Measurements from ENCODE around the gene UTP3. TPM values are rescaled to one million over a fixed set of nuclear protein-coding genes. Genes with fewer than 3 reads are reported as not detected.
A peak's percentile ranks its signal among the peaks of the same experiment; 100 is the strongest.
"Not testable (repeated sequence)": the region's sequence is repeated elsewhere in the genome, so short reads cannot be mapped to it uniquely, and the experiment has no call there.

UTP3 gene
- total and polyA plus RNA-seq, 2 donors (not counting 1 experiment from before 2014, with no cell fraction given): 17.8 to 20.4 TPM

GRCh38 chr4:70728091-70728490 lies 39.8 kb downstream of the UTP3 start:
- TF ChIP-seq CTCF (conservative IDR thresholded peaks at IDR 0.05 in 1 of 2, IDR thresholded peaks at IDR 0.05 in 1 of 2; ENCODE audit: low read depth in 1 of 2, low read length in 2 of 2) (no peak), EZH2 (IDR thresholded peaks at IDR 0.05; ENCODE audit: low read length, missing control alignments) (no peak)
- DNase-seq (ENCODE audit: low read depth in 2 of 2): peak in 1 of 2 donors; percentile 44
- Histone ChIP-seq H3K9me3 (ENCODE audit: control insufficient read depth, insufficient read depth, low read depth, low read length) (no peaks in the 10 kb centered on the region), H3K79me2 (ENCODE audit: control insufficient read depth, insufficient read depth, low read length) (peaks cover 37% of the 10 kb centered on the region), H3K4me3 (replicated peaks in 1 of 4; ENCODE audit: control extremely low read depth in 1 of 4, insufficient read depth in 1 of 4, low read depth in 3 of 4, low read length in 4 of 4) (no peak overlapping the region), H3K27ac (ENCODE audit: insufficient read depth, low read length) (no peak overlapping the region), H4K20me1 (ENCODE audit: control insufficient read depth, extremely low read depth, insufficient read depth, low read length) (no peaks in the 10 kb centered on the region), H3K36me3 (ENCODE audit: control insufficient read depth, insufficient read depth, low read length) (peaks cover 2% of the 10 kb centered on the region), H3K9ac (ENCODE audit: insufficient read depth, low read length) (no peak overlapping the region), H3K4me1 (ENCODE audit: control insufficient read depth, extremely low read depth, insufficient read depth, low read length) (no peaks in the 10 kb centered on the region), H3K4me2 (ENCODE audit: extremely low read depth, insufficient read depth, low read length) (no peak overlapping the region), H2AFZ (ENCODE audit: low read length) (no peak overlapping the region), H3K27me3 (ENCODE audit: control insufficient read depth, insufficient read depth, low read length) (no peaks in the 10 kb centered on the region)

- not testable (repeated sequence) for DNase-seq (ENCODE audit: low read depth in 2 of 2); H2AFZ ChIP-seq (ENCODE audit: low read length); H4K20me1 ChIP-seq (ENCODE audit: control insufficient read depth, extremely low read depth, insufficient read depth, low read length); H3K27me3 ChIP-seq (ENCODE audit: control insufficient read depth, insufficient read depth, low read length); H3K4me1 ChIP-seq (ENCODE audit: control insufficient read depth, extremely low read depth, insufficient read depth, low read length); H3K9me3 ChIP-seq (ENCODE audit: control insufficient read depth, insufficient read depth, low read depth, low read length); H3K4me2 ChIP-seq (ENCODE audit: extremely low read depth, insufficient read depth, low read length); H3K9ac ChIP-seq (ENCODE audit: insufficient read depth, low read length); H3K27ac ChIP-seq (ENCODE audit: insufficient read depth, low read length); H3K36me3 ChIP-seq (ENCODE audit: control insufficient read depth, insufficient read depth, low read length); H3K4me3 ChIP-seq (replicated peaks in 1 of 4; ENCODE audit: control extremely low read depth in 1 of 4, insufficient read depth in 1 of 4, low read depth in 3 of 4, low read length in 4 of 4)
- H3K79me2 ChIP-seq (ENCODE audit: control insufficient read depth, insufficient read depth, low read length): peaks cover 24% of the 10 kb centered on the region
Measured at GRCh38 chr4:70732878-70733277, 44.5 kb downstream of the UTP3 start.

- peak overlapping the region; percentile 47 to 68 (median 52) for H3K4me3 ChIP-seq (replicated peaks in 1 of 4; ENCODE audit: control extremely low read depth in 1 of 4, insufficient read depth in 1 of 4, low read depth in 3 of 4, low read length in 4 of 4)
- H3K36me3 ChIP-seq (ENCODE audit: control insufficient read depth, insufficient read depth, low read length): no peaks in the 10 kb centered on the region
- H3K4me1 ChIP-seq (ENCODE audit: control insufficient read depth, extremely low read depth, insufficient read depth, low read length): peaks cover 2% of the 10 kb centered on the region
- no peaks in the 10 kb centered on the region for H3K27me3 ChIP-seq (ENCODE audit: control insufficient read depth, insufficient read depth, low read length)
- H4K20me1 ChIP-seq (ENCODE audit: control insufficient read depth, extremely low read depth, insufficient read depth, low read length): no peaks in the 10 kb centered on the region
- peak overlapping the region; percentile 94 for H3K4me2 ChIP-seq (ENCODE audit: extremely low read depth, insufficient read depth, low read length)
- peak; percentile 52 to 60 for DNase-seq (ENCODE audit: low read depth in 2 of 2)
- TF ChIP-seq CTCF (conservative IDR thresholded peaks at IDR 0.05 in 1 of 2, IDR thresholded peaks at IDR 0.05 in 1 of 2; ENCODE audit: low read depth in 1 of 2, low read length in 2 of 2) (no peak), EZH2 (IDR thresholded peaks at IDR 0.05; ENCODE audit: low read length, missing control alignments) (no peak)
- peak overlapping the region; percentile 16 for H2AFZ ChIP-seq (ENCODE audit: low read length)
- peak overlapping the region; percentile 77 for H3K27ac ChIP-seq (ENCODE audit: insufficient read depth, low read length)
- peak overlapping the region; percentile 8 for H3K9ac ChIP-seq (ENCODE audit: insufficient read depth, low read length)
- no peaks in the 10 kb centered on the region for H3K9me3 ChIP-seq (ENCODE audit: control insufficient read depth, insufficient read depth, low read depth, low read length)
- H3K79me2 ChIP-seq (ENCODE audit: control insufficient read depth, insufficient read depth, low read length): peaks cover 26% of the 10 kb centered on the region
Measured at GRCh38 chr4:70734168-70734954, 46.0 kb downstream of the UTP3 start.
